Type B pancreatic cell (in vitro differentiated cells): ENCODE measurements around the gene ISG15. TPM values are rescaled to one million over a fixed set of nuclear protein-coding genes. Genes with fewer than 3 reads are reported as not detected.
"Not testable (repeated sequence)": the region's sequence is repeated elsewhere in the genome, so short reads cannot be mapped to it uniquely, and the experiment has no call there.

Source experiments
- DNase-seq: peaks from one replicate; pipeline ENCODE4 v3.0.0; 2021; ENCODE audit warnings: mixed read lengths; ENCODE audit not compliant: unreplicated experiment; ENCODE audit errors: extremely low spot score
- H3K27ac Mint-ChIP-seq: 2 replicates; pipeline ENCODE4 v1.8.0; 2021; ENCODE audit warnings: mild to moderate bottlenecking, mixed read lengths
- H3K27me3 Mint-ChIP-seq: 2 replicates; pipeline ENCODE4 v1.8.0; 2021; ENCODE audit warnings: mixed read lengths
- H3K36me3 Mint-ChIP-seq: 2 replicates; pipeline ENCODE4 v1.8.0; 2021; ENCODE audit warnings: mixed read lengths
- H3K4me1 Mint-ChIP-seq: one replicate; pipeline ENCODE4 v1.8.0; 2021; ENCODE audit warnings: mixed read lengths; ENCODE audit not compliant: unreplicated experiment
- H3K4me3 Mint-ChIP-seq: 2 replicates; pipeline ENCODE4 v1.8.0; 2021; ENCODE audit warnings: mild to moderate bottlenecking, mixed read lengths
- H3K9me3 Mint-ChIP-seq: 2 replicates; pipeline ENCODE4 v1.8.0; 2021; ENCODE audit warnings: mixed read lengths
- total RNA-seq: library from RNA; stranded (reverse); gene quantifications from 2 replicates; pipeline ENCODE4 v1.2.1, GENCODE V29; 2021; ENCODE audit warnings: low replicate concordance
- TF ChIP-seq, protein P1 (sequence below): fragments of 200-600 bp; sonication (generic); conservative IDR thresholded peaks from 2 replicates; pipeline ENCODE4 v1.5.0; 2021; ENCODE audit warnings: antibody characterized with exemption, mild to moderate bottlenecking

ISG15 gene
- total RNA-seq, 1 donor from 2014 or later, result 20.8 TPM

GRCh38 chr1:974687-975328, 38.5 kb upstream of the ISG15 start:
- no peaks in the 10 kb centered on the region for H3K9me3 Mint-ChIP-seq
- no peaks in the 10 kb centered on the region for H3K36me3 Mint-ChIP-seq
- H3K4me3 Mint-ChIP-seq, result no peak overlapping the region
- peaks cover 4% of the 10 kb centered on the region for H3K4me1 Mint-ChIP-seq
- peaks cover 5% of the 10 kb centered on the region for H3K27me3 Mint-ChIP-seq
- TF ChIP-seq, protein P1, sequence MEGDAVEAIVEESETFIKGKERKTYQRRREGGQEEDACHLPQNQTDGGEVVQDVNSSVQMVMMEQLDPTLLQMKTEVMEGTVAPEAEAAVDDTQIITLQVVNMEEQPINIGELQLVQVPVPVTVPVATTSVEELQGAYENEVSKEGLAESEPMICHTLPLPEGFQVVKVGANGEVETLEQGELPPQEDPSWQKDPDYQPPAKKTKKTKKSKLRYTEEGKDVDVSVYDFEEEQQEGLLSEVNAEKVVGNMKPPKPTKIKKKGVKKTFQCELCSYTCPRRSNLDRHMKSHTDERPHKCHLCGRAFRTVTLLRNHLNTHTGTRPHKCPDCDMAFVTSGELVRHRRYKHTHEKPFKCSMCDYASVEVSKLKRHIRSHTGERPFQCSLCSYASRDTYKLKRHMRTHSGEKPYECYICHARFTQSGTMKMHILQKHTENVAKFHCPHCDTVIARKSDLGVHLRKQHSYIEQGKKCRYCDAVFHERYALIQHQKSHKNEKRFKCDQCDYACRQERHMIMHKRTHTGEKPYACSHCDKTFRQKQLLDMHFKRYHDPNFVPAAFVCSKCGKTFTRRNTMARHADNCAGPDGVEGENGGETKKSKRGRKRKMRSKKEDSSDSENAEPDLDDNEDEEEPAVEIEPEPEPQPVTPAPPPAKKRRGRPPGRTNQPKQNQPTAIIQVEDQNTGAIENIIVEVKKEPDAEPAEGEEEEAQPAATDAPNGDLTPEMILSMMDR, result no peak
- H3K27ac Mint-ChIP-seq, result no peak overlapping the region
- no peak for DNase-seq

- Mint-ChIP-seq H3K4me3 (peak overlapping the region; percentile 61), H3K9me3 (no peaks in the 10 kb centered on the region), H3K4me1 (peaks cover 4% of the 10 kb centered on the region), H3K27me3 (peaks cover 5% of the 10 kb centered on the region), H3K36me3 (no peaks in the 10 kb centered on the region), H3K27ac (no peak overlapping the region)
- TF ChIP-seq, protein P1, result no peak
- DNase-seq, result no peak
Observed at GRCh38 chr1:975365-975764, 37.9 kb upstream of the ISG15 start.

DNA sequence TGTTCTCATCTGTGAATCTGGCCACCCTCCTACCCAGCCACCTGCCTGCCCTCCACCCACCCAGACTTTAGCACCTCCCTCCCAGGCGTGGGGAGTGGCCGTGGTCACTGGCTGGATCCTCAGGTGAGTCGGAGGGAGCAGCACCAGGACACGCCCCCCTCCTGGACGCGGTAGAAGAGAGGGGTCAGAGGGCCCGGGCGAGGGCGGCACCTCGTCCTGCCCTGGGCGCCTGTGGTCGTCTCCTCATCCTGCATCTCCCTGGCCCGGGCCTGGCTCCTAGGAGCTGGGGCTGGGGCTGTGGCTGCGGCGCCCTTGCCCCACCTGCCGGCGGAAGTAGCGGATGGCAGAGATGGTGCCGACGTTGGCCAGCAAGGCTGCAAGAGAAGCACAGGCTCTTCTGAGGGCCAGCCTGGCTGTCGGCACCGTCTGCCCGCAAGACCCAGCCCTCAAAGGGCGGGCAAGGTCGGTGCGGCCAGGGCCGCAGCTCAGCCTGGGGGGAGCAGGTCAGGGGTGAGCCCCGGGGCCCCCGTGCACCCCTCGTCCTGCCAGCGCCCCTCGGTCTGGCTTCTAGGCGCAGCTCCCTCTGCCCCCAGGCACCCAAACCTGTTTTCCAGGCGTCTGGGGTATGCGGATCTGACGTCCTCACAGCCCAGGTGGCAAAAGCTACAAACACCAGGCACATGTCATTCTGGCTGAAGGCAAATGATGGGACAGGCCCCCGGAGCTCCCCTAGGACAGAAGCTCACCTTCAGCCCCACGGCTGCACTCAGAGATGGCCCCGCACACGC, 37.2 kb upstream of the ISG15 start:
- Mint-ChIP-seq H3K4me1 (peaks cover 4% of the 10 kb centered on the region), H3K36me3 (no peaks in the 10 kb centered on the region), H3K27ac (peak overlapping the region; percentile 50), H3K9me3 (no peaks in the 10 kb centered on the region), H3K27me3 (peaks cover 7% of the 10 kb centered on the region), H3K4me3 (peak overlapping the region; percentile 61)
- no peak for DNase-seq
- TF ChIP-seq, protein P1, result peak; percentile 80

DNA sequence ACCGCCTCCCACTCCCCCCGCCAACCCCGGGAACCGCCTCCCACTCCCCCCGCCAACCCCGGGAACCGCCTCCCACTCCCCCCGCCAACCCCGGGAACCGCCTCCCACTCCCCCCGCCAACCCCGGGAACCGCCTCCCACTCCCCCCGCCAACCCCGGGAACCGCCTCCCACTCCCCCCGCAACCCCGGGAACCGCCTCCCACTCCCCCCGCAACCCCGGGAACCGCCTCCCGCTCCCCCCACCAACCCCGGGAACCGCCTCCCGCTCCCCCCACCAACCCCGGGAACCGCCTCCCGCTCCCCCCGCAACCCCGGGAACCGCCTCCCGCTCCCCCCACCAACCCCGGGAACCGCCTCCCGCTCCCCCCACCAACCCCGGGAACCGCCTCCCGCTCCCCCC, 36.5 kb upstream of the ISG15 start:
- H3K4me1 Mint-ChIP-seq, DNase-seq, H3K27me3 Mint-ChIP-seq, H3K36me3 Mint-ChIP-seq, H3K27ac Mint-ChIP-seq, H3K9me3 Mint-ChIP-seq, H3K4me3 Mint-ChIP-seq: not testable (repeated sequence)

- DNase-seq, result no peak
- Mint-ChIP-seq H3K4me1 (peaks cover 4% of the 10 kb centered on the region), H3K27ac (peak overlapping the region; percentile 66)
Observed at GRCh38 chr1:978069-978834, 35.0 kb upstream of the ISG15 start.

More at GRCh38 chr1:978069-978834, 35.0 kb upstream of the ISG15 start:
- TF ChIP-seq, protein P1, result no peak
- H3K4me3 Mint-ChIP-seq, result peak overlapping the region; percentile 39
- no peaks in the 10 kb centered on the region for H3K9me3 Mint-ChIP-seq
- peaks cover 16% of the 10 kb centered on the region for H3K27me3 Mint-ChIP-seq
- H3K36me3 Mint-ChIP-seq, result no peaks in the 10 kb centered on the region
